DOHH2 (cell line): ENCODE data around the gene TMEM132D.

ENCODE experiments used
- CTCF ChIP-seq: fragments of 200-600 bp; sonication (generic); IDR thresholded peaks from one replicate; pipeline ENCODE4 v1.5.1; 2014; ENCODE audit warnings: antibody characterized with exemption, mild to moderate bottlenecking, low read depth, low read length; ENCODE audit not compliant: poor library complexity, severe bottlenecking
- EZH2phosphoT487 ChIP-seq: fragments of 200-600 bp; sonication (generic); IDR thresholded peaks from 2 replicates; pipeline ENCODE4 v1.6.1; 2017; ENCODE audit warnings: borderline replicate concordance, mild to moderate bottlenecking, antibody characterized with exemption, low read length, moderate library complexity, mixed read lengths

DNA sequence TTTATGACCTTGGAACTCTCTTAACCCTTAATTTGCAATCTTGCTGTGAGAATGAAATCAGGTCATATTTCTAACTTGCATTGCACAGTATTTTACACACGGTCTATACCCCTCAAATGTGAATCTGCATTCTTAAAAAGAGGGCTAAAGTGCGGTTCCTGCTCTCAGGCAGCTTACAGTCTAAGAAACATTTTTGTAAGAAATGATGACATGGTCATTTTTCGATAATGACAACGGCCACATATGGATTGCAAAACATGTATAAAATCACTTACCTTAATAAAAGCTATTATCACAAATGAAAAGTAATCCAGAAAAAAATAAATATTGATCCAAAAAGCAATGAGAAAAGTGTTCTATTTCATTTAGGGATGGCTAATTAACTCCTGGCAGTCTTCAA, 24.8 kb upstream of the TMEM132D start:
- no peak for TF ChIP-seq CTCF
- no peak for TF ChIP-seq EZH2phosphoT487
